ENCODE data around the gene SGTB. TPM values are rescaled to one million over a fixed set of nuclear protein-coding genes. Genes with fewer than 3 reads are reported as not detected.

Gene SGTB
- total RNA-seq, 4 donors from 2014 or later = 4.1 to 26.2 (median 13.5) TPM

DNA sequence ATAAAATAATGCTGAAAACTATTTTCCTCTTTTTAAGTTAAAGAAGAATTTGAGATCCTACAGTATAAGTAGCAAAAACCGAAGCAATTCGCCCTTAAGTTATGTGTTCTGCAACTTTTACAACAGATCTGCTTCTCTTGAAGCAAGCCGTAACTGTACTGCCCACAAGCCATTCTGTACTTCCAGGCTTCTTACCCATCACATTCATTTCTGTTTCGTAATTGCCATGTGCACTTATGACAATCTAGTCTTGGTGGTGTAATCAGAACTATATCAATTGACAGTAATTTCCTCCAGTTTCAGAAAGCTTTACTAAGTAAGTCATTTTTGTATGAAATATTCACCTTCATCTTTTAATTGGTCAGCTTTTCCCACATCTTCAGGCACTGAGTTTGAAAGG is 13.8 kb downstream of the SGTB start:
- H3K9me3 ChIP-seq = no peaks in the 10 kb centered on the region
- intact Hi-C loops (cut with DNase I; ENCODE audit: low total_unique reads) = no loop called here
- H3K4me1 ChIP-seq = no peaks in the 10 kb centered on the region
- no peak for DNase-seq
- no peaks in the 10 kb centered on the region for H3K36me3 ChIP-seq
- H3K27me3 ChIP-seq = no peaks in the 10 kb centered on the region
- H3K4me3 ChIP-seq = no peak overlapping the region
- no peak overlapping the region for H3K27ac ChIP-seq
- TF ChIP-seq POLR2A (IDR thresholded peaks at IDR 0.05) = no peak
- no peak for TF ChIP-seq CTCF (IDR thresholded peaks at IDR 0.05)

DNA sequence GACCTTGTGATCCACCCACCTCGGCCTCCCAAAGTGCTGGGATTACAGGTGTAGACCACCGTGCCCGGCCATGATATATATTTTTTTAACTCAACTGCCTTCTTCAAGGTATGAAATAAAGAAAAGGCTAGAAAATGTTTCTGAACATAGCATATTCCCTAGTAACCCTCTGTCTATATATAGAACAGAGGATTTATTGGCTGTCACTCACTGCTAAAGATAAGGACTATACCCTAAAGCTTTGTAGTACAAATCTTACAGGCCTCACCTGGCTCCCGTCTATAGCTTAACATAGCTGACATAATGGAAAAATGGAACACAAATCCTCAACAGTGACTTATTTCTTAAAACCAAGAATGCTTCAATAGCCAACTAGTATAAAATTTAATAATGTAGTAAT is 14.2 kb downstream of the SGTB start:
- no peak overlapping the region for H3K27ac ChIP-seq
- no peak for DNase-seq
- H3K4me1 ChIP-seq = no peaks in the 10 kb centered on the region
- no peak overlapping the region for H3K4me3 ChIP-seq
- H3K27me3 ChIP-seq = no peaks in the 10 kb centered on the region
- no peaks in the 10 kb centered on the region for H3K36me3 ChIP-seq
- no peaks in the 10 kb centered on the region for H3K9me3 ChIP-seq
- intact Hi-C loops (cut with DNase I; ENCODE audit: low total_unique reads) = no loop called here
- TF ChIP-seq CTCF (IDR thresholded peaks at IDR 0.05) = no peak
- no peak for TF ChIP-seq POLR2A (IDR thresholded peaks at IDR 0.05)

DNA sequence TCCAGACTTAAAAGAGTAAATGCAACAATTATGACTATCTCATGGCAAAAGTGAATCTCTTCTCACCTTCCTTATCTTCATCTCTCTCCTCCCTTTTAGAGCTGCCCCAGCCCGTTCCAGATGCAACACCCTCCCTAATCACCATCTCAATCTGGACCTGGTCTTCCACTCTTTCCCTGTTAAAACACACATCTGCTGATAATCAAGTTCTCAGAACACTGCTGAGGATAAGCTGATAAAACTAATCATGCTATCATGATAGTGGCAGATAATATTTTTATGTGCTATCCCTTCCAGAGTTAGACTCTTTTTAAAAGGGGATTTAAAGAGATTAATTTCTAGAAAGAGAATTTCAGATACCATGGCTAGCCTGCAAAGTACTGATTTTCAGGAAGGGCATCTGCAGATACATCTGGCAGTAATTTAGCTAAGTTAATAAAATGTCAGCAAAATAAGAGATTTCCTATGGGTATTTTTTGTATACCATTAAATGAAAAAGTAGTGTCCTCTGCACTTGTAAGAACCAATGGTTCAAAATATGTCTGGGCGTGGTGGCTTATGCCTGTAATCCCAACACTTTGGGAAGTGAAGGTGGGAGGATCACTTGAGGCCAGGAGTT is 17.2 kb downstream of the SGTB start:
- Histone ChIP-seq H3K27ac (no peak overlapping the region), H3K36me3 (no peaks in the 10 kb centered on the region), H3K9me3 (no peaks in the 10 kb centered on the region), H3K4me1 (no peaks in the 10 kb centered on the region), H3K4me3 (no peak overlapping the region), H3K27me3 (no peaks in the 10 kb centered on the region)
- DNase-seq = no peak
- TF ChIP-seq POLR2A (IDR thresholded peaks at IDR 0.05) (no peak), CTCF (IDR thresholded peaks at IDR 0.05) (no peak)
- intact Hi-C loops (cut with DNase I; ENCODE audit: low total_unique reads) = no loop called here

- H3K9me3 ChIP-seq = no peaks in the 10 kb centered on the region
- no peak overlapping the region for H3K4me3 ChIP-seq
- TF ChIP-seq POLR2A (IDR thresholded peaks at IDR 0.05) (no peak), CTCF (IDR thresholded peaks at IDR 0.05) (no peak)
- intact Hi-C loops (cut with DNase I; ENCODE audit: low total_unique reads) = no loop called here
- H3K27ac ChIP-seq = no peak overlapping the region
- no peaks in the 10 kb centered on the region for H3K4me1 ChIP-seq
- no peak for DNase-seq
- H3K36me3 ChIP-seq = no peaks in the 10 kb centered on the region
- no peaks in the 10 kb centered on the region for H3K27me3 ChIP-seq
Measured at GRCh38 chr5:65702036-65702435, 19.9 kb downstream of the SGTB start.

- DNase-seq = no peak
- Histone ChIP-seq H3K9me3 (no peaks in the 10 kb centered on the region), H3K27me3 (no peaks in the 10 kb centered on the region), H3K36me3 (no peaks in the 10 kb centered on the region), H3K4me1 (no peaks in the 10 kb centered on the region), H3K27ac (no peak overlapping the region), H3K4me3 (no peak overlapping the region)
- intact Hi-C loops (cut with DNase I; ENCODE audit: low total_unique reads) = no loop called here
- no peak for TF ChIP-seq CTCF (IDR thresholded peaks at IDR 0.05)
- TF ChIP-seq POLR2A (IDR thresholded peaks at IDR 0.05) = no peak
Measured at GRCh38 chr5:65699338-65699737, 22.6 kb downstream of the SGTB start.
